Measurements from ENCODE around the gene NUP88. TPM values are rescaled to one million over a fixed set of nuclear protein-coding genes. Genes with fewer than 3 reads are reported as not detected.

NUP88 gene
- total RNA-seq, 2 experiments from 2014 or later = 83.4 to 109 TPM

Other genes starting within 250 kb of the NUP88 start
- 10 to 100 TPM; 11.3 to 11.6 TPM for gene ZNF594, start 227.8 kb downstream of the NUP88 start, total RNA-seq
- not detected for gene SCIMP, start 184.8 kb downstream of the NUP88 start, total RNA-seq
- 10 to 100 TPM; 37.6 to 40.4 TPM for gene RABEP1, start 137.4 kb downstream of the NUP88 start, total RNA-seq
- 10 to 100 TPM; 43.1 to 52.0 TPM for gene RPAIN, start 520 bp upstream of the NUP88 start, total RNA-seq
- gene C1QBP, start 19.5 kb upstream of the NUP88 start, total RNA-seq = 100 to 1,000 TPM; 156 to 157 TPM
- gene DHX33, start 49.3 kb upstream of the NUP88 start, total RNA-seq = 10 to 100 TPM; 14.3 to 18.5 TPM
- gene DERL2, start 66.5 kb upstream of the NUP88 start, total RNA-seq = 10 to 100 TPM; 70.3 to 85.1 TPM
- gene MIS12, start 66.9 kb upstream of the NUP88 start, total RNA-seq = 10 to 100 TPM; 33.1 to 39.8 TPM
- gene NLRP1, start 164.8 kb upstream of the NUP88 start, total RNA-seq = 10 to 100 TPM; 81.3 to 82.5 TPM

All from activated CD4-positive, alpha-beta T cell treated with anti-CD3 and anti-CD28 coated beads, Interleukin-2, amount 10 ng/mL, durations not matched to agents 7 days and 5 days (primary cell).